K562 (cell line): Measurements from ENCODE around the gene FAF2. TPM values are rescaled to one million over a fixed set of nuclear protein-coding genes. Genes with fewer than 3 reads are reported as not detected.

ENCODE experiments used
- GABPB2 ChIP-seq: fragments of 250-450 bp; sonication (Bioruptor Pico); conservative IDR thresholded peaks from 2 replicates; pipeline ENCODE4 v1.5.1; 2021; ENCODE audit warnings: mild to moderate bottlenecking
- HDAC3 ChIP-seq: fragments of 450-650 bp; IDR thresholded peaks from 2 replicates; pipeline ENCODE4 v1.6.1; 2018; ENCODE audit warnings: borderline replicate concordance, mild to moderate bottlenecking, moderate library complexity; ENCODE audit not compliant: partially characterized antibody
- KLF10 ChIP-seq: fragments of 250-450 bp; sonication (Bioruptor Pico); IDR thresholded peaks from 2 replicates; pipeline ENCODE4 v1.6.1; 2021; ENCODE audit warnings: matching md5 sums
- MNT ChIP-seq, 2 experiments: fragments of 450-650 bp; conservative IDR thresholded peaks; 2 replicates each; pipeline ENCODE4 v1.6.1; 2017; ENCODE audit warnings: mild to moderate bottlenecking in 2 of 2, moderate library complexity in 2 of 2
- MYNN ChIP-seq, 2 experiments: sonication (generic); formaldehyde crosslinking in 1 of 2; IDR thresholded peaks; 2 replicates each; pipeline versions ENCODE4 v1.5.0 to v1.6.1; 2016 to 2020; ENCODE audit warnings: antibody characterized with exemption in 1 of 2, missing genetic modification reagents in 1 of 2
- RFX7 ChIP-seq: fragments of 250-450 bp; sonication (Bioruptor Pico); IDR thresholded peaks from 2 replicates; pipeline ENCODE4 v1.5.1; 2021; ENCODE audit warnings: mild to moderate bottlenecking
- TAF15 ChIP-seq: fragments of 200-400 bp; formaldehyde crosslinking; IDR thresholded peaks from 2 replicates; pipeline ENCODE4 v1.6.1; 2017; ENCODE audit warnings: mild to moderate bottlenecking, low read depth, low read length, moderate library complexity
- TCFL5 ChIP-seq: fragments of 250-450 bp; sonication (Bioruptor Pico); conservative IDR thresholded peaks from 2 replicates; pipeline ENCODE4 v1.6.1; 2021; ENCODE audit warnings: mild to moderate bottlenecking, moderate library complexity, matching md5 sums
- U2AF1 ChIP-seq: fragments of 200-400 bp; formaldehyde crosslinking; optimal IDR thresholded peaks from 2 replicates; pipeline ENCODE3; 2017; ENCODE audit warnings: mild to moderate bottlenecking, low read depth, low read length, moderate library complexity
- ZNF347 ChIP-seq: fragments of 450-650 bp; formaldehyde crosslinking; IDR thresholded peaks from 2 replicates; pipeline ENCODE4 v1.4.0; 2020; ENCODE audit warnings: low read depth, mild to moderate bottlenecking, moderate library complexity
- ZNF57 ChIP-seq: fragments of 450-650 bp; formaldehyde crosslinking; IDR thresholded peaks from 2 replicates; pipeline ENCODE4 v1.4.0; 2020; ENCODE audit warnings: mild to moderate bottlenecking, moderate library complexity
- ZZZ3 ChIP-seq: fragments of 450-650 bp; IDR thresholded peaks from 2 replicates; pipeline ENCODE4 v1.6.1; 2016; ENCODE audit warnings: antibody characterized with exemption, mild to moderate bottlenecking, moderate library complexity
- polyA plus RNA-seq, 8 experiments: library from polyadenylated mRNA; depleted of rRNA in 4 of 8; stranded (reverse) in 5 of 8; unstranded in 3 of 8; fragments of >200 nt; fragmentation: Nextera tagmentation in 2 of 8; fragmentation: Illumina TruSeq in 1 of 8; extraction: Ambion mirVana in 2 of 8; extraction: Trizol in 1 of 8; gene quantifications; 2 replicates each; pipeline versions ENCODE4 v1.2.1 to v1.2.3, GENCODE V29; 2011 to 2014; ENCODE audit warnings: inconsistent platforms in 1 of 8, missing spikeins in 1 of 8
- total RNA-seq, 7 experiments: library from RNA; depleted of rRNA in 6 of 7; stranded (reverse); fragments of >200 nt in 6 of 7; fragmentation: Illumina TruSeq in 2 of 7; extraction: Trizol in 2 of 7; gene quantifications; 2 replicates each; pipeline versions ENCODE4 v1.2.1 to v1.2.3, GENCODE V29; 2011 to 2021; ENCODE audit warnings: low replicate concordance in 1 of 7
- TF ChIP-seq, protein P1 (sequence below): fragments of 450-650 bp; conservative IDR thresholded peaks from 2 replicates; pipeline ENCODE4 v1.6.1; 2016; ENCODE audit warnings: missing genetic modification characterization, low read depth, mild to moderate bottlenecking, control low read depth, missing compliant biosample characterization
- TF ChIP-seq, protein P2 (sequence below): fragments of 250-450 bp; sonication (Bioruptor Pico); IDR thresholded peaks from 2 replicates; pipeline ENCODE4 v1.4.0; 2020; ENCODE audit warnings: mild to moderate bottlenecking, moderate library complexity, borderline replicate concordance
- TF ChIP-seq, protein P3 (sequence below): fragments of 450-650 bp; IDR thresholded peaks from 2 replicates; pipeline ENCODE4 v1.6.1; 2018; ENCODE audit warnings: mild to moderate bottlenecking, low read depth; ENCODE audit not compliant: partially characterized antibody
- TF ChIP-seq, protein P4 (sequence below): fragments of 250-450 bp; sonication (Bioruptor Pico); IDR thresholded peaks from 2 replicates; pipeline ENCODE4 v1.4.0; 2020; ENCODE audit warnings: borderline replicate concordance
- TF ChIP-seq, protein P5 (sequence below): fragments of 250-450 bp; sonication (Bioruptor Pico); IDR thresholded peaks from 2 replicates; pipeline ENCODE4 v1.4.0; 2020; ENCODE audit warnings: mild to moderate bottlenecking

FAF2 gene
- total and polyA plus RNA-seq, 9 of the 15 experiments (the other 6 are each of a cell fraction or from before 2014, with no cell fraction given), result 25.0 to 44.6 (median 36.1) TPM

DNA sequence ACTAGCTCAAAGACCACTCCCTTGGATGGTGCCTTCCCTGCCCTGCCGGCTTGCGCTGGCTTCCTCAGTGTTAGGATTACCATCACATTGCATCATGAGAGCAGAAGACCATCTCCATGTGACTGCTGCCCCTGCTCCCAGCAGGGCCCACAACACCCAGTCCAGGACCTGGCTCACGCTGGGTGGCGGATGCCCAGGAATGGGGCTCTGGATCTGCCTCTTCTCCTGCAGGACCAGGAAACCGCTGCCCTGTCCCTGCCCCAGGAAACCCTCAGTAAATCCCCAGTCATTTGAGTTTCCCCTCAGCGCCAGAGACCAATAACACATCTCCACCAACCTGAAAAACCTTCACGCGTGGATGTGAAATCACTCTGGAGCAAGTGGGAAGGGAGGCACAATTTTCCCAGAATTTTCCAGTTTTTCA lies 92.3 kb downstream of the FAF2 start (continued):
- TF ChIP-seq, protein P1, sequence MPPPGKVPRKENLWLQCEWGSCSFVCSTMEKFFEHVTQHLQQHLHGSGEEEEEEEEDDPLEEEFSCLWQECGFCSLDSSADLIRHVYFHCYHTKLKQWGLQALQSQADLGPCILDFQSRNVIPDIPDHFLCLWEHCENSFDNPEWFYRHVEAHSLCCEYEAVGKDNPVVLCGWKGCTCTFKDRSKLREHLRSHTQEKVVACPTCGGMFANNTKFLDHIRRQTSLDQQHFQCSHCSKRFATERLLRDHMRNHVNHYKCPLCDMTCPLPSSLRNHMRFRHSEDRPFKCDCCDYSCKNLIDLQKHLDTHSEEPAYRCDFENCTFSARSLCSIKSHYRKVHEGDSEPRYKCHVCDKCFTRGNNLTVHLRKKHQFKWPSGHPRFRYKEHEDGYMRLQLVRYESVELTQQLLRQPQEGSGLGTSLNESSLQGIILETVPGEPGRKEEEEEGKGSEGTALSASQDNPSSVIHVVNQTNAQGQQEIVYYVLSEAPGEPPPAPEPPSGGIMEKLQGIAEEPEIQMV (tag), result no peak
- no peak for TF ChIP-seq ZNF57 (CRISPR knock-in tag)
- no peak for TF ChIP-seq HDAC3
- TF ChIP-seq, protein P2, sequence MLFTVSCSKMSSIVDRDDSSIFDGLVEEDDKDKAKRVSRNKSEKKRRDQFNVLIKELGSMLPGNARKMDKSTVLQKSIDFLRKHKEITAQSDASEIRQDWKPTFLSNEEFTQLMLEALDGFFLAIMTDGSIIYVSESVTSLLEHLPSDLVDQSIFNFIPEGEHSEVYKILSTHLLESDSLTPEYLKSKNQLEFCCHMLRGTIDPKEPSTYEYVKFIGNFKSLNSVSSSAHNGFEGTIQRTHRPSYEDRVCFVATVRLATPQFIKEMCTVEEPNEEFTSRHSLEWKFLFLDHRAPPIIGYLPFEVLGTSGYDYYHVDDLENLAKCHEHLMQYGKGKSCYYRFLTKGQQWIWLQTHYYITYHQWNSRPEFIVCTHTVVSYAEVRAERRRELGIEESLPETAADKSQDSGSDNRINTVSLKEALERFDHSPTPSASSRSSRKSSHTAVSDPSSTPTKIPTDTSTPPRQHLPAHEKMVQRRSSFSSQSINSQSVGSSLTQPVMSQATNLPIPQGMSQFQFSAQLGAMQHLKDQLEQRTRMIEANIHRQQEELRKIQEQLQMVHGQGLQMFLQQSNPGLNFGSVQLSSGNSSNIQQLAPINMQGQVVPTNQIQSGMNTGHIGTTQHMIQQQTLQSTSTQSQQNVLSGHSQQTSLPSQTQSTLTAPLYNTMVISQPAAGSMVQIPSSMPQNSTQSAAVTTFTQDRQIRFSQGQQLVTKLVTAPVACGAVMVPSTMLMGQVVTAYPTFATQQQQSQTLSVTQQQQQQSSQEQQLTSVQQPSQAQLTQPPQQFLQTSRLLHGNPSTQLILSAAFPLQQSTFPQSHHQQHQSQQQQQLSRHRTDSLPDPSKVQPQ, result peak; percentile 51; the same call in 1 of the 2 replicates
- TF ChIP-seq RFX7, result no peak
- TF ChIP-seq ZZZ3, result no peak
- TF ChIP-seq TCFL5 (CRISPR knock-in tag), result 0 out of 2 replicates have a peak, but pooled peaks have one; percentile 55
- TF ChIP-seq ZNF347 (CRISPR knock-in tag), result no peak
- no peak for TF ChIP-seq TAF15
- TF ChIP-seq KLF10 (CRISPR knock-in tag), result no peak
- no peak for TF ChIP-seq U2AF1
- no peak for TF ChIP-seq MYNN (IDR thresholded peaks at IDR 0.05)
- no peak for TF ChIP-seq MYNN (CRISPR knock-in tag; IDR thresholded peaks at IDR 0.05)
- TF ChIP-seq, protein P3, sequence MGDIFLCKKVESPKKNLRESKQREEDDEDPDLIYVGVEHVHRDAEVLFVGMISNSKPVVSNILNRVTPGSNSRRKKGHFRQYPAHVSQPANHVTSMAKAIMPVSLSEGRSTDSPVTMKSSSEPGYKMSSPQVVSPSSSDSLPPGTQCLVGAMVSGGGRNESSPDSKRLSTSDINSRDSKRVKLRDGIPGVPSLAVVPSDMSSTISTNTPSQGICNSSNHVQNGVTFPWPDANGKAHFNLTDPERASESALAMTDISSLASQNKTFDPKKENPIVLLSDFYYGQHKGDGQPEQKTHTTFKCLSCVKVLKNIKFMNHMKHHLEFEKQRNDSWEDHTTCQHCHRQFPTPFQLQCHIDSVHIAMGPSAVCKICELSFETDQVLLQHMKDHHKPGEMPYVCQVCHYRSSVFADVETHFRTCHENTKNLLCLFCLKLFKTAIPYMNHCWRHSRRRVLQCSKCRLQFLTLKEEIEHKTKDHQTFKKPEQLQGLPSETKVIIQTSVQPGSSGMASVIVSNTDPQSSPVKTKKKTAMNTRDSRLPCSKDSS, result no peak
- TF ChIP-seq, protein P4, sequence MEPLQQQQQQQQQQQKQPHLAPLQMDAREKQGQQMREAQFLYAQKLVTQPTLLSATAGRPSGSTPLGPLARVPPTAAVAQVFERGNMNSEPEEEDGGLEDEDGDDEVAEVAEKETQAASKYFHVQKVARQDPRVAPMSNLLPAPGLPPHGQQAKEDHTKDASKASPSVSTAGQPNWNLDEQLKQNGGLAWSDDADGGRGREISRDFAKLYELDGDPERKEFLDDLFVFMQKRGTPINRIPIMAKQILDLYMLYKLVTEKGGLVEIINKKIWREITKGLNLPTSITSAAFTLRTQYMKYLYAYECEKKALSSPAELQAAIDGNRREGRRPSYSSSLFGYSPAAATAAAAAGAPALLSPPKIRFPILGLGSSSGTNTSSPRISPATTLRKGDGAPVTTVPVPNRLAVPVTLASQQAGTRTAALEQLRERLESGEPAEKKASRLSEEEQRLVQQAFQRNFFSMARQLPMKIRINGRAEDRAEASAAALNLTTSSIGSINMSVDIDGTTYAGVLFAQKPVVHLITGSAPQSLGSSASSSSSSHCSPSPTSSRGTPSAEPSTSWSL (CRISPR knock-in tag), result peak; percentile 89
- no peak for TF ChIP-seq MNT (conservative IDR thresholded peaks at IDR 0.05)
- TF ChIP-seq, protein P5, sequence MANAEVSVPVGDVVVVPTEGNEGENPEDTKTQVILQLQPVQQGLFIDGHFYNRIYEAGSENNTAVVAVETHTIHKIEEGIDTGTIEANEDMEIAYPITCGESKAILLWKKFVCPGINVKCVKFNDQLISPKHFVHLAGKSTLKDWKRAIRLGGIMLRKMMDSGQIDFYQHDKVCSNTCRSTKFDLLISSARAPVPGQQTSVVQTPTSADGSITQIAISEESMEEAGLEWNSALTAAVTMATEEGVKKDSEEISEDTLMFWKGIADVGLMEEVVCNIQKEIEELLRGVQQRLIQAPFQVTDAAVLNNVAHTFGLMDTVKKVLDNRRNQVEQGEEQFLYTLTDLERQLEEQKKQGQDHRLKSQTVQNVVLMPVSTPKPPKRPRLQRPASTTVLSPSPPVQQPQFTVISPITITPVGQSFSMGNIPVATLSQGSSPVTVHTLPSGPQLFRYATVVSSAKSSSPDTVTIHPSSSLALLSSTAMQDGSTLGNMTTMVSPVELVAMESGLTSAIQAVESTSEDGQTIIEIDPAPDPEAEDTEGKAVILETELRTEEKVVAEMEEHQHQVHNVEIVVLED, result 0 out of 2 replicates have a peak, but pooled peaks have one; percentile 17
- TF ChIP-seq GABPB2 (CRISPR knock-in tag), result no peak
